H9 (cell line): ENCODE data around the gene DNAJC25. TPM values are rescaled to one million over a fixed set of nuclear protein-coding genes. Genes with fewer than 3 reads are reported as not detected.

ENCODE experiments used
- DNase-seq: peaks from one replicate; pipeline ENCODE4 v3.0.0-alpha.2; 2017
- H2AFZ ChIP-seq: one replicate; pipeline ENCODE4 v1.6.1; 2013; ENCODE audit warnings: mild to moderate bottlenecking, low read length, control low read depth, moderate library complexity
- H2AK5ac ChIP-seq: 2 replicates; pipeline ENCODE4 v1.6.1; 2013; ENCODE audit warnings: low read length, control low read depth, mixed read lengths; ENCODE audit not compliant: insufficient read length
- H2BK120ac ChIP-seq: one replicate; pipeline ENCODE4 v1.6.1; 2013; ENCODE audit warnings: low read depth, mild to moderate bottlenecking, low read length, control low read depth, inconsistent platforms; ENCODE audit not compliant: poor library complexity, severe bottlenecking
- H2BK12ac ChIP-seq: 2 replicates; pipeline ENCODE4 v1.6.1; 2013; ENCODE audit warnings: low read length, control low read depth, mixed read lengths, low read depth; ENCODE audit not compliant: insufficient read length
- H2BK15ac ChIP-seq: 2 replicates; pipeline ENCODE4 v1.6.1; 2013; ENCODE audit warnings: low read depth, low read length, control low read depth
- H2BK20ac ChIP-seq: one replicate; pipeline ENCODE4 v1.6.1; 2013; ENCODE audit warnings: low read depth, mild to moderate bottlenecking, low read length, control low read depth, inconsistent platforms; ENCODE audit not compliant: poor library complexity, severe bottlenecking
- H2BK5ac ChIP-seq: 2 replicates; pipeline ENCODE4 v1.6.1; 2013; ENCODE audit warnings: low read length, control low read depth, mixed read lengths; ENCODE audit not compliant: insufficient read length
- H3K14ac ChIP-seq: 2 replicates; pipeline ENCODE4 v1.6.1; 2013; ENCODE audit warnings: low read length, control low read depth; ENCODE audit not compliant: insufficient read depth
- H3K18ac ChIP-seq: 2 replicates; pipeline ENCODE4 v1.6.1; 2013; ENCODE audit warnings: low read depth, mild to moderate bottlenecking, mixed read lengths, low read length, control low read depth; ENCODE audit not compliant: insufficient read length
- H3K23ac ChIP-seq: 2 replicates; pipeline ENCODE4 v1.6.1; 2013; ENCODE audit warnings: low read length, control low read depth, mixed read lengths, low read depth; ENCODE audit not compliant: insufficient read length
- H3K23me2 ChIP-seq: 2 replicates; pipeline ENCODE4 v1.6.1; 2013; ENCODE audit warnings: low read depth, mild to moderate bottlenecking, mixed read lengths, low read length, control low read depth; ENCODE audit not compliant: insufficient read length, poor library complexity, severe bottlenecking
- H3K27ac ChIP-seq: 2 replicates; pipeline ENCODE4 v1.5.1; 2013; ENCODE audit warnings: low read length, control low read depth, mixed read lengths, low read depth; ENCODE audit not compliant: insufficient read length
- H3K27me3 ChIP-seq: 2 replicates; pipeline ENCODE4 v1.6.1; 2013; ENCODE audit warnings: low read length, control low read depth, inconsistent platforms; ENCODE audit not compliant: insufficient read depth
- H3K4ac ChIP-seq: 2 replicates; pipeline ENCODE4 v1.6.1; 2013; ENCODE audit warnings: low read depth, mild to moderate bottlenecking, control low read depth, inconsistent platforms, low read length, moderate library complexity
- H3K4me1 ChIP-seq: 2 replicates; pipeline ENCODE4 v1.6.1; 2013; ENCODE audit warnings: low read length, control low read depth, inconsistent platforms; ENCODE audit not compliant: insufficient read depth
- H3K4me2 ChIP-seq: 2 replicates; pipeline ENCODE4 v1.6.1; 2013; ENCODE audit warnings: low read length, control low read depth, mixed read lengths; ENCODE audit not compliant: insufficient read length, insufficient read depth
- H3K56ac ChIP-seq: 2 replicates; pipeline ENCODE4 v1.6.1; 2013; ENCODE audit warnings: low read depth, mild to moderate bottlenecking, mixed read lengths, low read length, control low read depth; ENCODE audit not compliant: insufficient read length
- H3K79me1 ChIP-seq: 2 replicates; pipeline ENCODE4 v1.6.1; 2013; ENCODE audit warnings: low read depth, mild to moderate bottlenecking, moderate library complexity, low read length, control low read depth, inconsistent platforms; ENCODE audit not compliant: insufficient read depth, poor library complexity, severe bottlenecking
- H3K79me2 ChIP-seq: 2 replicates; pipeline ENCODE4 v1.6.1; 2013; ENCODE audit warnings: low read length, control low read depth, inconsistent platforms; ENCODE audit not compliant: insufficient read depth
- H3K9ac ChIP-seq: 2 replicates; pipeline ENCODE4 v1.6.1; 2013; ENCODE audit warnings: low read length, control low read depth, mixed read lengths; ENCODE audit not compliant: insufficient read length; ENCODE audit errors: extremely low read depth
- H3K9me3 ChIP-seq: one replicate; pipeline ENCODE4 v1.6.1; 2013; ENCODE audit warnings: low read depth, low read length, inconsistent platforms; ENCODE audit not compliant: control insufficient read depth
- H3T11ph ChIP-seq: one replicate; pipeline ENCODE4 v1.6.1; 2013; ENCODE audit warnings: mild to moderate bottlenecking, low read length, control low read depth, inconsistent platforms
- H4K20me1 ChIP-seq: one replicate; pipeline ENCODE4 v1.6.1; 2013; ENCODE audit not compliant: control insufficient read depth, insufficient read length, insufficient read depth
- H4K5ac ChIP-seq: 2 replicates; pipeline ENCODE4 v1.6.1; 2013; ENCODE audit warnings: low read depth, mild to moderate bottlenecking, mixed read lengths, low read length, control low read depth; ENCODE audit not compliant: insufficient read length
- H4K8ac ChIP-seq: replicated peaks from 2 replicates; pipeline ENCODE4 v1.6.1; 2013; ENCODE audit warnings: low read length, control low read depth, mixed read lengths, low read depth; ENCODE audit not compliant: insufficient read length
- H4K91ac ChIP-seq: 2 replicates; pipeline ENCODE4 v1.6.1; 2013; ENCODE audit warnings: low read depth, mild to moderate bottlenecking, moderate library complexity, mixed read lengths, low read length, control low read depth; ENCODE audit not compliant: insufficient read length
- H3K27ac Mint-ChIP-seq, 3 experiments: 2 replicates in 2 of 3; 3 replicates in 1 of 3; pipeline ENCODE4 v1.8.0; 2020 to 2021; ENCODE audit warnings: mixed read lengths in 3 of 3, mild to moderate bottlenecking in 1 of 3, moderate library complexity in 1 of 3
- H3K27me3 Mint-ChIP-seq: 2 replicates; pipeline ENCODE4 v1.8.0; 2021; ENCODE audit warnings: low read depth, mild to moderate bottlenecking, moderate library complexity, mixed read lengths
- H3K36me3 Mint-ChIP-seq, 3 experiments: 2 replicates in 2 of 3; 3 replicates in 1 of 3; pipeline ENCODE4 v1.8.0; 2020 to 2021; ENCODE audit warnings: low read depth in 3 of 3, mixed read lengths in 3 of 3; ENCODE audit not compliant: insufficient read depth in 1 of 3
- H3K4me1 Mint-ChIP-seq, 2 experiments: 2 replicates each; pipeline ENCODE4 v1.8.0; 2020; ENCODE audit warnings: mixed read lengths in 2 of 2
- H3K4me3 Mint-ChIP-seq, 2 experiments: 2 replicates in 1 of 2; 3 replicates in 1 of 2; pipeline ENCODE4 v1.8.0; 2020 to 2021; ENCODE audit warnings: mild to moderate bottlenecking in 2 of 2, mixed read lengths in 2 of 2, moderate library complexity in 1 of 2
- H3K9me3 Mint-ChIP-seq, 2 experiments: 2 replicates in 1 of 2; 3 replicates in 1 of 2; pipeline ENCODE4 v1.8.0; 2020; ENCODE audit warnings: mild to moderate bottlenecking in 2 of 2, mixed read lengths in 2 of 2, moderate library complexity in 1 of 2
- CTCF ChIP-seq: fragments of 200-600 bp; sonication (generic); conservative IDR thresholded peaks from 3 replicates; pipeline ENCODE4 v1.8.0; 2021; ENCODE audit warnings: antibody characterized with exemption, mild to moderate bottlenecking
- WGBS: extraction: QIAGEN DNeasy Blood & Tissue Kit; methylation state at CpG from one replicate; pipeline ENCODE4 v1.1.7; 2013; ENCODE audit warnings: missing lambda C conversion rate, low lambda C conversion rate, mixed read lengths; ENCODE audit not compliant: insufficient read length; ENCODE audit errors: extremely low coverage; 5-methylcytosine and 5-hydroxymethylcytosine counted together
- total RNA-seq: library from RNA; stranded (reverse); gene quantifications from 2 replicates; pipeline ENCODE4 v1.2.1, GENCODE V29; 2021

DNAJC25 gene
- total RNA-seq, 1 experiment from 2014 or later: 7.6 TPM

- H4K91ac ChIP-seq: no peak overlapping the region
- H3K4me3 Mint-ChIP-seq: no peak overlapping the region
- H2BK120ac ChIP-seq: no peak overlapping the region
- no peak overlapping the region for H2BK20ac ChIP-seq
- H3K27ac ChIP-seq: no peak overlapping the region
- no peak overlapping the region for H3K27ac Mint-ChIP-seq
- no peak overlapping the region for H3K14ac ChIP-seq
- no peak for TF ChIP-seq CTCF
- H2AK5ac ChIP-seq: no peak overlapping the region
- H2AFZ ChIP-seq: no peak overlapping the region
- H2BK12ac ChIP-seq: no peak overlapping the region
- no peaks in the 10 kb centered on the region; a peak in 1 of 5 replicates for H3K9me3 Mint-ChIP-seq
- no peaks in the 10 kb centered on the region for H3K79me2 ChIP-seq
- H4K5ac ChIP-seq: no peak overlapping the region
- H2BK5ac ChIP-seq: no peak overlapping the region
- H4K20me1 ChIP-seq: no peaks in the 10 kb centered on the region
- WGBS: no CpG with 5 or more reads among the region's 8 CpGs
- H3K27me3 Mint-ChIP-seq: peaks cover 15% of the 10 kb centered on the region
- peaks cover 4 to 13% (median 6%) of the 10 kb centered on the region in 3 experiments; a peak in 5 of 7 replicates for H3K36me3 Mint-ChIP-seq
- no peak overlapping the region for H2BK15ac ChIP-seq
- no peak overlapping the region for H3T11ph ChIP-seq
- H3K4me2 ChIP-seq: no peak overlapping the region
- H3K56ac ChIP-seq: no peak overlapping the region
- H3K9ac ChIP-seq: no peak overlapping the region
- no peak overlapping the region for H4K8ac ChIP-seq
- H3K4me1 ChIP-seq: peaks cover 7% of the 10 kb centered on the region; the same call in 1 of the 2 replicates
- H3K23me2 ChIP-seq: peaks cover 7% of the 10 kb centered on the region
- DNase-seq: no peak
- H3K4me1 Mint-ChIP-seq: peaks cover 21% of the 10 kb centered on the region in 2 experiments
- H3K9me3 ChIP-seq: no peaks in the 10 kb centered on the region
- no peak overlapping the region for H3K4ac ChIP-seq
- no peak overlapping the region for H3K23ac ChIP-seq
- H3K18ac ChIP-seq: no peak overlapping the region
- H3K27me3 ChIP-seq: no peaks in the 10 kb centered on the region
- no peaks in the 10 kb centered on the region for H3K79me1 ChIP-seq
These were observed 27.8 kb downstream of the DNAJC25 start for GRCh38 chr9:111658943-111659342.
